K562 (cell line): Measurements from ENCODE around the gene ITPK1.

Source experiments
- CTCF ChIP-seq, 3 experiments: IDR thresholded peaks in 2 of 3; conservative IDR thresholded peaks in 1 of 3; 2 replicates each; pipeline ENCODE4 v1.5.1; 2011 to 2012; ENCODE audit warnings: low read length in 3 of 3, mild to moderate bottlenecking in 3 of 3, control low read depth in 2 of 3, improper control_type of control experiment in 1 of 3, inconsistent platforms in 1 of 3, low read depth in 1 of 3, mixed read lengths in 1 of 3, moderate library complexity in 1 of 3; ENCODE audit not compliant: insufficient read depth in 2 of 3
- ELF1 ChIP-seq: fragments of 200-800 bp; sonication (Bioruptor generic); IDR thresholded peaks from 2 replicates; pipeline ENCODE4 v1.6.1; 2016; ENCODE audit warnings: missing genetic modification characterization, missing compliant biosample characterization
- POLR2AphosphoS5 ChIP-seq: IDR thresholded peaks from 2 replicates; pipeline ENCODE4 v1.6.1; 2011; ENCODE audit warnings: mild to moderate bottlenecking, low read depth, low read length, moderate library complexity; ENCODE audit not compliant: control insufficient read depth, insufficient read depth
- SP1 ChIP-seq: sonication (generic); formaldehyde crosslinking; IDR thresholded peaks from 2 replicates; pipeline ENCODE4 v1.8.1; 2022; ENCODE audit warnings: mild to moderate bottlenecking, missing genetic modification reagents
- SRSF1 ChIP-seq: fragments of 200-400 bp; formaldehyde crosslinking; IDR thresholded peaks from 2 replicates; pipeline ENCODE4 v1.6.1; 2017; ENCODE audit warnings: mild to moderate bottlenecking, low read depth, low read length, moderate library complexity
- ZFP1 ChIP-seq: fragments of 450-650 bp; formaldehyde crosslinking; IDR thresholded peaks from 2 replicates; pipeline ENCODE4 v1.4.0; 2020; ENCODE audit warnings: mild to moderate bottlenecking, mixed read lengths
- ZNF232 ChIP-seq: sonication (generic); formaldehyde crosslinking; IDR thresholded peaks from 2 replicates; pipeline ENCODE4 v1.8.0; 2022; ENCODE audit warnings: mild to moderate bottlenecking, missing genetic modification reagents

- TF ChIP-seq SP1 (CRISPR knock-in tag) (no peak), ZNF232 (no peak), ELF1 (tag) (no peak), CTCF (IDR thresholded peaks at IDR 0.05 in 2 of 3, conservative IDR thresholded peaks at IDR 0.05 in 1 of 3; ENCODE audit: insufficient read depth in 2 of 3, low read depth in 1 of 3, low read length in 3 of 3) (no peak), SRSF1 (no peak), ZFP1 (CRISPR knock-in tag) (no peak), POLR2AphosphoS5 (no peak)
Measured at GRCh38 chr14:92907316-92907911, 208.3 kb downstream of the ITPK1 start.
